NOMO-1 treated with dmso at 0.1 percent for 144 hours (cell line): ENCODE results near the gene ASTE1.
"Not testable (repeated sequence)": the region's sequence is repeated elsewhere in the genome, so short reads cannot be mapped to it uniquely, and the experiment has no call there.

Experiments
- DNase-seq: peaks from one replicate; lab custom pipeline; 2025; ENCODE audit not compliant: unreplicated experiment; lab: John Stamatoyannopoulos, UW

The ASTE1 gene

GRCh38 chr3:131018970-131019369 is 7.7 kb downstream of the ASTE1 start:
- DNase-seq: no peak

GRCh38 chr3:131009698-131010097 is 16.9 kb downstream of the ASTE1 start:
- DNase-seq: no peak

- no peak for DNase-seq
Measured at GRCh38 chr3:131008326-131008725, 18.3 kb downstream of the ASTE1 start.

DNA sequence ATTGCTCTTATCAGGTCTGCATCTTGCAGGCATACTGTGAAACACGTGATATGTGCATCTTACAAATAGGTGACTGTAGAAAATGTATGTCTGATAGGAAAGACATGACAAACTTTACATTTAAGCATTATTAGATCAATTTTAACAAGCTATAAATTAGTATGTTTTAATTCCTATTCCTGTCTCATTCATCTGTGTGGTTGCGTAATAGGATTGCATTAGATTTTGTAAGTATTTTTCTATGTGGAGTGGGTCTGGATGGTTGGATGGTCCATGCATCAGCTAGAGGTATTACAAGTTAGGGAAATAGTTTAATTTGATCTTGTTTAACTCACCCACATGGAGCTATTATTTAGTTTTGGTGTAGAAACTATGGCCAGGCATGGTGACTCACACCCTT is 18.8 kb downstream of the ASTE1 start:
- no peak for DNase-seq

GRCh38 chr3:131007256-131007655 is 19.4 kb downstream of the ASTE1 start:
- DNase-seq: no peak

- no peak for DNase-seq
Measured at GRCh38 chr3:131004603-131005002, 22.0 kb downstream of the ASTE1 start.

DNA sequence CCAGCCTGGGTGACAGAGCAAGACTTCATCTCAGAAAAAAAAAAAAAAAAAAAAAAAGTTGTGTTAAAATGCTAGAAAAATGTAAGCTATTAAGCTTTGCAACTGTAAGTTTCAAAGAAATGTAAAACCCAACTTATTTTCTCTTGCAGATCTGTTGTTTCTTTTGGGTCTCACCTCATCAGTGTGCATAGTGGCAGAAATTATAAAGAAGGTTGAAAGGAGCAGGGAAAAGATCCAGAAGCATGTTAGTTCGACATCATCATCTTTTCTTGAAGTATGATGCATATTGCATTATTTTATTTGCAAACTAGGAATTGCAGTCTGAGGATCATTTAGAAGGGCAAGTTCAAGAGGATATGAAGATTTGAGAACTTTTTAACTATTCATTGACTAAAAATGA is 25.6 kb downstream of the ASTE1 start:
- no peak for DNase-seq

GRCh38 chr3:130997289-130997688 is 29.3 kb downstream of the ASTE1 start:
- DNase-seq: peak; percentile 21

GRCh38 chr3:130992344-130992743 is 34.3 kb downstream of the ASTE1 start:
- no peak for DNase-seq

GRCh38 chr3:130991126-130991525 is 35.5 kb downstream of the ASTE1 start:
- no peak for DNase-seq

GRCh38 chr3:130990282-130990681 is 36.3 kb downstream of the ASTE1 start:
- DNase-seq: no peak

DNA sequence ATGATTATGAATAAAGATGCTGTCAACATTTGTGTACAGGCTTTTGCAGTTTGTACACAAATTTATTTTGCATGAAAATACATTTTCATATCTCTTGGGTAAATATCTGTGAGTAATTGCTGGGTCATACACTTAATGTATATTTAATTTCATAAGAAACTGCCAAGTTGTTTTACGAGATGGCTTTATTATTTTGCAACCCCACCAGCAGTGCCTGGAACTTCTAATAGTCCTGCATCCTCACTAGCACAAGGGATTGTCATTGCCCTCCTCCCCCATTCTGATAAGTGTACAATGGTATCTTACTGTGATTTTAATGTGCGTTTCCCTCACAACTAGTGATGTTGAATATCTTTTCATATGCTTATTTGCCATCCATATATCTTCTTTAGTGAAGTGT is 45.2 kb downstream of the ASTE1 start:
- DNase-seq: no peak

- no peak for DNase-seq
Measured at GRCh38 chr3:130979117-130979516, 47.5 kb downstream of the ASTE1 start.

DNA sequence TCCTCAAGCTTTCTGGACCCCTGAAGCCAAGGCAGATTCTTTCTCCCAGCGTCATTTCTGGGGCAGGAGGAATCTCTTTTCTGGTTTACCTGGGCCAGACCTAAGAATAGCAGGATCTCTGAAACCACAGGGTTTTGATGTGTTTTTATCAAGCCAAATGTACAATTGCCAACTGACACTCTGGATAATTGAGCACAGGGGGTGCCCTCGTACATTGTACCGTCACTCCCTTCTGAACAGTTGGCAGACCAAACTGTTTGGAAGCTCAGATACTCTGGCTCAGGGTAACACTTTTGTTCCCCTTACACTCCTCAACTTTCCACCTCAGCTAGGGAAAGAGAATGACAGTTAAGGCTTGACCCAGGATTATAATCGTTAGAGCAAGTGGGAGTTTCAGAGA is 49.9 kb downstream of the ASTE1 start:
- no peak for DNase-seq

DNA sequence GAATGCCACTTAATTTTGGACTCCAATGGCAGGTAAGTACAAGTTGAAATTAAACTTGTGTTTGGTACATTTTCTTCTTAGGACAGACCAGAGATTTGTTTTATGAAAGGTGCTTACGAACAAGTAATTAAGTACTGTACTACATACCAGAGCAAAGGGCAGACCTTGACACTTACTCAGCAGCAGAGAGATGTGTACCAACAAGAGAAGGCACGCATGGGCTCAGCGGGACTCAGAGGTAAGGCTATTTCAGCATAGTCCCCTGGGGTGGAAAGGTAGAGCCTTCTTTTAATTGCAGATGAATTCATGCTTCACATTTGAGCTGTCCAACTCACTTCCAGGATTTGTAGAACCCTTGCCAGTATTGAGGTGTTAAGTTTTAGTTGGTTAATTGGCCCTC is 51.4 kb downstream of the ASTE1 start:
- DNase-seq: no peak

GRCh38 chr3:130974201-130974600 is 52.4 kb downstream of the ASTE1 start:
- no peak for DNase-seq

DNA sequence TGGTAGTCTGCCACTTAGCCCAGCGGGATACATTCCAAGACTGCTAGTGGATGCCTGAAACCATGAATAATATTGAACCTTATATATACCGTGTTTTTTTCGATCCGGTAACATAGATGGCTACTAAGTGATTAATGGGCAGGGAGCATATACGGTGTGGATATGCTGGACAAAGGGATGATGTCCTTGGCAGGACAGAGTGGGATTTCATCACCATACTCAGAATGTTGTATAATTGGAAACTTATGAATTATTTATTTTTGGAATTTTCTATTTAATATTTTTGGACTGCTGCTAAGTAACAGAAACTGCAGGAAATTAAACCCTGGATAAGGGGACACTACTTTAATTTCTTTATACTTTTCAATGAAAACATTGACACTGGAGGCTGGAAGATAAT is 53.2 kb downstream of the ASTE1 start:
- DNase-seq: no peak

GRCh38 chr3:130972592-130972991 is 54.0 kb downstream of the ASTE1 start:
- not testable (repeated sequence) for DNase-seq

GRCh38 chr3:130971208-130971607 is 55.4 kb downstream of the ASTE1 start:
- no peak for DNase-seq

DNA sequence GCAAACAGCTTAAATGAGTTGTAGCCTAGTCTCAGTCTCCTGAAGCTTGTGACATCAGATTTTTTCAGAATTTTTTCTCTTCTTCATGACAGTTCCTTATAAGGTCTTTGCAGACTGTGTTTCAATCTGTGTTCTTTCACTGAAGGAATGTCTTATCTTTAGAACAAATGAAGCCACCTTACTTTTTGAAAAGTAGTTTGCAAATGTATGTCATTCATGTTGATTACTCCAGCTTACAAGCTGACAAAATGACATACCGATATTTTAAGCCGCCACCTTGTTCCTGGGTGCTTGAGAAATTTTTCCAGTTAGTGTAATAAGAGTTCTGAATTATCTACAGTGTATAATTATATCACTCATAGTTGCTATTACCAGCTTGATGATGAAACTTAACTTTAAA is 57.0 kb downstream of the ASTE1 start:
- no peak for DNase-seq

DNA sequence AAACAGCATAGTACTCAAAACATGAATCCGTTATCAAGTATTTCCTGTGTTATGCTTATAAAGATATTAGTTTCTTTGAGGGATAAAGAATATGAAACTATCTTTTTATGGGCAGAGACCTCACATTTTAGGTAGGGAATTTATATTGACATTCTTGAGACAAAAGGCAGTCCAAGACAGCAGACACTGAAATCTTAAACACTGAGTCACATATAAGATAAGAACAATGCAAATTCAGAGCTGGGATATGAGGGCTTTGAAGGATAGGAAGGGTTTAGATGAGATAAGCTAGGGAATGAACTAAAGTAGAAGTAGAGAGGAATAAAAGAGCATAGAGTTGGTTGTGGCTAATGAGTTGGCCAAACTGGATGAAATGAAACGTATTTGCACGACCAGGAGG is 58.4 kb downstream of the ASTE1 start:
- DNase-seq: no peak

DNA sequence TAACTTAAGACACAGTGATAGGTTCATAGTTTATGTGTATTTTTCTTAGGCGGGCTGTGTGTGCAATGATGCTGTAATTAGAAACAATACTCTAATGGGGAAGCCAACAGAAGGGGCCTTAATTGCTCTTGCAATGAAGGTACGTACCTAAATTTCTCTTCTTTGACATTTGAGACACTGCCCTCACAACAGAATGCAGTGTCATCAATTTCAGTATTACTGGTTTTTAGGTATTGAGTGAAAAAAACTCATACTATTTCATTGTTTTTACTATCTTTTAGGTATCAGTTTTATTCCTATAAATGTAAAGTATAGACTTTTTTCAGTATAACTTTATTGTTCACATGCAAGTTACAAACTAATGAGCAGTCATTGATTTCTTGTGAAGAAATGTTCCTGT is 59.3 kb downstream of the ASTE1 start:
- DNase-seq: no peak

DNA sequence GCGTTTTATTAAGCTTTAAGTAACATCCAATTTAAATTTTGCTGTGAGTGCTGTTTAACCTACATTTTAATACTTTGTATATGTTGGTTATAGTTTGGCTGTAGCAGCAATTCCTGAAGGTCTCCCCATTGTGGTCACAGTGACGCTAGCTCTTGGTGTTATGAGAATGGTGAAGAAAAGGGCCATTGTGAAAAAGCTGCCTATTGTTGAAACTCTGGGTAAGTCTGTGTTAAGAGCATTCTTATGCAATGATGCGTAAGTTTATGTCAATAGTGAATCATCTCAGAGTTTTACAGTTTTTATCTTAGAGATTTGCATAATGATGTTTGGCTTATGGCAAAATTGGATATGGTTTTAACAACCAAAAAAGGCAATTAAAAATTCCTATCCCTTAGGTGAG is 62.7 kb downstream of the ASTE1 start:
- DNase-seq: no peak
